Airway epithelial cell (primary cell): ENCODE results near the gene TXNDC5. TPM values are rescaled to one million over a fixed set of nuclear protein-coding genes. Genes with fewer than 3 reads are reported as not detected.

Experiments used
- total RNA-seq: library from RNA; depleted of rRNA; stranded (reverse); fragments of >200 nt; gene quantifications from 2 replicates; pipeline ENCODE4 v1.2.3, GENCODE V29; 2015

Gene TXNDC5
- 136 and 173 TPM in 2 replicates for total RNA-seq

GRCh38 chr6:7910654-7911344 is at the start of gene TXNDC5:
Gene TXNDC5 (minus strand): TSS chr6:7910788. CDS start chr6:7910776, 12 bp downstream.

Other genes starting within 250 kb of the TXNDC5 start
- 0.14 and 0.46 TPM in 2 replicates for gene BMP6, start 184.7 kb downstream of the TXNDC5 start, total RNA-seq
- 6.1 and 8.7 TPM in 2 replicates for gene BLOC1S5, start 153.6 kb upstream of the TXNDC5 start, total RNA-seq
- gene EEF1E1, start 191.8 kb upstream of the TXNDC5 start, total RNA-seq = 30.3 and 59.9 TPM in 2 replicates